A549 treated with Hydrocortisone at 1 μM for 4 hours (cell line): ENCODE measurements around the gene SLC5A4. TPM values are rescaled to one million over a fixed set of nuclear protein-coding genes. Genes with fewer than 3 reads are reported as not detected.

Experiments used
- total RNA-seq: library from RNA; stranded (reverse); fragments of 200-300 nt; extraction: Qiagen RNA extraction; gene quantifications from 5 replicates; pipeline ENCODE4 v1.2.3, GENCODE V29; 2022

The SLC5A4 gene
- total RNA-seq = not detected in 5 replicates

DNA sequence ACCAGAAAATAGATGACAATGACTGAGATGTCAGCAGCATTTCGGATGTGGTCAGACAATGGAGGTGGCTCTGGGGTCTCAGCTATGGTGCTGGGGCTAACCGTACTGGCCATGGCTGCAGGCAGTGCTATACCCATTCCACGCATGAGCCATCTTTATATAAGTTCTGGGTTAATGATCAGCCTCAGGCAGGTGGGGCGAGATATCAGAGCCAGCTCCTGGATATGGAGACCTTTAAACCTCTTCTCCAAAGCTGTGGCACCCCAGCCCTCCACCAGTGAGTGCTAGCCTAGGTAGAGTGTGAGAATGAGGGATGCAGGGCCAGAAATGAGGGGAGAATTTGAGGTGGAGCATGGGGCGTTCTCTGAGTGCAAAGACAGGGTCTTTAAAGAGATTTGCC lies at the start of gene SLC5A4:
TSS of gene SLC5A4 (minus strand) at position 131 of the 400 bp plus-strand sequence. CDS start at position 113, 18 bp downstream.

DNA sequence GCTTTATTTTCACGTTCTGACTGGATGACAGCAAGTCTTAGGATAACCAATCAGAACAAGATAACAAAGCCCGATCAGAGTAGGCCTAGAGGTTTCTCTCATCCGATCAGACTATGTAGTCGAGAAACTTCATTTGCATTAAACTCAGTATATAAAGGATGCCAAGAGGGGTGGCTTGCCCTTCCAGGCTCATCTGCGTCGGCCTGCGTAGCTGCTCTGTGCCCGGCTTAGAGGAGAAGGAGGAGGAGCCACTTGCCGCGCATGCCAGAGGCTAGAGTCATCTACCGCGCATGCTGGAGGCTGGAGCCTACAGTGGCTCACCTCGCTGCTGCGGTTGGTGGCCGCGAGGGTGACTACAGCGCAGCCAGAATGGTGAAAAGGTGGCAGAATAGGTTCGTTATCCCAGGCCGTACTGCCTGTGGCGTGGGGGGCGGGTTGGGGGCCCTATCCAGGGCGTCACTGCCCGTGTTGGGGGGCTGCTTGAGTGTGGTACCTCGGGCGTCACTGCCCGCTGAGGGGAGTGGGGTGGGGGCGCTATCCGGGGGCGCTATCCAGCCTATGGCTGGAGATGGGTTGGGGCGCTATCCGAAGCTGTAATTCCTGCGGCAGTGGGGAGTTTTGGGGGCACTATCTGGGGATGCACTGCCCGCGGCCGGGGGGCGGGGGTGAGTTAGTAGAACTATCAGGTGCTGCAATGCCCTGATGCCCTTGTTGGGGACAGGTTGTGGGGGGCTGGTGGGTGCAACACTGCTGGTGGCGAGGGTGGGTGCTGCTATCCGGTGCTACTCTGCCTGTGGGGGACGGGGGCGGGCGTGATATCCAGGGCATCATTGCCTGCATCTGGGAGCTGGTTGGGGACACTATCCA lies 50.1 kb downstream of the SLC5A4 start, which contains the start of gene RFPL2:
TSS of gene RFPL2 (minus strand) at position 218 of the 867 bp plus-strand sequence. CDS start 2,622 bp downstream, outside the sequence.

Other genes with a start within 250 kb of the SLC5A4 start
- 0.03 to 0.07 TPM (median 0.06 TPM) in 4 of 5 replicates, not detected in the other for gene SLC5A1, start 212.1 kb downstream of the SLC5A4 start, total RNA-seq
- gene C22orf42, start 96.0 kb downstream of the SLC5A4 start, total RNA-seq = not detected in 5 replicates
- gene RFPL2, start 50.3 kb downstream of the SLC5A4 start, total RNA-seq = 0.09 to 0.24 TPM (median 0.16 TPM) in 5 replicates
- gene RFPL3, start 102.5 kb upstream of the SLC5A4 start, total RNA-seq = not detected in 5 replicates
- 74.3 to 93.2 TPM (median 77.2 TPM) in 5 replicates for gene RTCB, start 156.9 kb upstream of the SLC5A4 start, total RNA-seq
- not detected in 5 replicates for gene BPIFC, start 209.1 kb upstream of the SLC5A4 start, total RNA-seq
- 69.5 to 75.3 TPM (median 71.6 TPM) in 5 replicates for gene FBXO7, start 219.5 kb upstream of the SLC5A4 start, total RNA-seq